CMK (cell line): ENCODE measurements around the gene APOF.
"Not testable (repeated sequence)": the region's sequence is repeated elsewhere in the genome, so short reads cannot be mapped to it uniquely, and the experiment has no call there.

Experiments
- DNase-seq: peaks from one replicate; pipeline ENCODE4 v3.0.0-alpha.2; 2010; ENCODE audit warnings: low read depth

APOF gene

DNA sequence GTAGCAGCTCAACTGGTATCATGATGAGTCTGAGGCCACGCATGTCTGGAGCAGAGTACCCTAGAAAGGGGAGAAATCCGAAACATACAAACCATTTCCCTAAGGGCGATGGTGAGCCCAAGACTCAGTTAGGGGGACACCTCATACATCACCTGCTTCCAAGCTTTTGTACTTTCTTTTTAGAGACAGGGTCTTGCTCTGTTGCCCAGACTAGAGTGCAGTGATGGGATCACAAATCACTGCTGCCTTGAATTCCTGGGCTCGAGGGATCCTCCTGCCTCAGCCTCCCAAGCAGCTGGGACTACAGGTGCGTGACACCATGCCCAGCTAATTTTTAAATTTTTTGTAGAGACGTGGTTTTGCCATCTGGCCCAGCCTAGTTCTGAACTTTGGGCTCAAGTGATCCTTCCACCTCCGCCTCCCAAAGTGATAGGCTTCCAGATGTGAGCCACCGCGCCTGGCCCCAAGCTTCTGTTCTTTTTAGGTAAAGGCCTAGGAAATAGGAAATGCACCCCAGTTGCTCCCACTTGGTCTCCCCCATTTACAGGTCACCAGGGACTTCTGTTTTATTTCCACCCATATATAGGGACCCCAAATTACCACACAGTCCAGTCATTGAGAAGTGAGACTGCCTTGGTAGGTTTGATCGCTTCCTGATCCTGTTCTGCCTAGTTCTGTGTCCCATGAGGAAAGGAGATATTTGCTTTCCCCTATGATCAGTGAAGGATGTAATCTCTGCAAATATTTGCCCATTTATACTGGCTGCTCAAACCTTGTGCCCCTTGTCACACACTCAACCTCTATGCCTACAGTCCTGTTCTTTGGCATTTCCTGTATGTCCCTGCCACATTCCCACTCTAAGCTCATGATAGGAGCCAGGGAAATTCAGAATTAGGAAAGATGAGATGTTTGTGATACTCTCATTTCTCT lies at the start of gene APOF:
TSS of gene APOF (minus strand) at position 728 of the 930 bp plus-strand sequence. CDS start at position 616, 112 bp downstream.
- no peak for DNase-seq

DNA sequence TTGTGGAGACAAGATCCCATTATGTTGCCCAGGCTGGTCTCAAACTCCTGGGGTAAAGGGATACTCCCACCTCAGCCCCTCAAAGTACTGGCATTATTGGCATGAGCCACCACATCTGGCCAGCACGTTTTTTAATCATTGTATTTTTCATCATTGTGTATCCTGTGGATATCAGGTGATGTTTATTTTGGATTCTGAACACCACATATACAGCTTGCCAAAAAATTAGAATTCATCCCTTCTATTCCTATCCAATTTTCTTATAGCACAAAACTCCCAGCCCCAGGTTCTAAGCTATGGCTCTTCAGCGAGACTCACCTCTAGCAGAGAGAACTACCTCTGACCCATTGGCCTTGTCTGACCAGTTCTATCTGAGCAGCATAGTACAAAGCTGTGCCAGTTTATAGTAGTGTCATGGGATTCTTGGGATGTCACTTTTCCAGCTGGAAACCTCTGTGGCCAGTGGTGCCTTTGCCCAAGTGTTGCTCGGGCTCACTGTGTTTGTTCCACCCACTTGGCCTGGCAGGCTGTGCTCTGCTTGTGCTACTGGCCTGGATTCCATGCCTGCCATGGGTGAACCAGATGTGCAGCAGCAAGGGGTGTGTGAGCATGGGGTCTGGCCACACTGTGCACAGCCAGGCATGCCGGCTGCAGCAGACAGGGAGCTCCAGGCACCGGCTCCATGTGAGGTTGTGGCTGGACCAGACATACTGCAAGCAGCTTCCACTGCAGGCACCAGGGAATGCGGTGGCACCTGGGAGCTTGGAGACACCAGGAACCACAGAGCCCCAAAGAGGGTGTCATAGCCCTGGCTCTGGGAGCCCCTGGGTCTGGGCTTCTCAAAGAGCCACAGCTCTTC lies 49.4 kb upstream of the APOF start:
- no peak for DNase-seq

- no peak for DNase-seq
Measured at GRCh38 chr12:56410768-56411167, 48.1 kb upstream of the APOF start.

DNA sequence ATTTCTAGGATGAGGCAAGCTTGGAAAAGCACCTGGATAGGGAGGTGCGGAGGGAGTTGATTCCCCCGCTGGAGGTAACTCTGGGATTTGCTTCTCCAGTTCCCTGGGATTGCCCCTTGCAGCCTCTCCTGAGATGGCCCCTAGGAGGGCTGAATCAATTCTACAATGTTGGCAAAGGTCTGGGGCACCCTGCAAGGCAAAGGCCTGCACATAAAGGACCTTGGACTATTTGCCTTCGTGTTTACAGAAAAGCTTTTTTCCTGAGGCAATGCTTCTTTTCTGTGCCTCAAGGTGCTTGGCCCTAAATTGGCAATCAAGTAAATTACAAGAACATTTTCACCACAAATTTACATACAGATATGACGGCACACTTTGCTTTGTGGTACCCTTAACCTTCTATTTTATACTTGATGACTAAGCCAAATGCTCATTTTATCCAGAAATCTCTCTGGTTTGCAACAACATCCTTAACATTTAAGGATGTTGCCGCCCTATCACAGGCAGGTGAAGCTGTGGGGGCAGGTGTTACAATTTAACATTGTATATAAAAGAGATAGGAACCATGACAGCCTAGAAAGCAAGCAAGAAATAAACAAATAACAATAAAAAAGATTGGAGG lies 46.3 kb upstream of the APOF start:
- DNase-seq: no peak

DNA sequence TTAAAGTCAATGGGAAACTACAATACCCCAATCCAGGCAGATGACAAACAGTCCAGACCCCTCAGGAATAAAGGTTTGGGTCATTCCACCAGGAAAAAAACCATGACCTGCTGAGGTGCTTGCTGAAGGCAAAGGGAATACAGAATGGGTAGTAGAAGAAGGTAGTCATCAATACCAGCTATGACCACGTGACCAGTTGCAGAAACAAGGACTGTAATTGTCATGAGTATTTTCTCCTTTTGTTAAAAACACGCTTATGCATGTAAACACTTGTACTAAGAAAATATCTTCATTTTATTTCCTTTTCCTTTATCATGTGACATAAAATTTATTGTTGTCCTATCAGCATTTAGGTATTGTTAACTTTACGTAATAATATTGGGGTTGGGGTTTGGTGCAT lies 41.6 kb upstream of the APOF start:
- not testable (repeated sequence) for DNase-seq

- not testable (repeated sequence) for DNase-seq
Measured at GRCh38 chr12:56401612-56402011, 39.0 kb upstream of the APOF start.

GRCh38 chr12:56401125-56401524 lies 38.5 kb upstream of the APOF start:
- DNase-seq: not testable (repeated sequence)

GRCh38 chr12:56399466-56399865 lies 36.8 kb upstream of the APOF start:
- not testable (repeated sequence) for DNase-seq

GRCh38 chr12:56398324-56398723 lies 35.7 kb upstream of the APOF start:
- DNase-seq: no peak

GRCh38 chr12:56392331-56392730 lies 29.7 kb upstream of the APOF start:
- no peak for DNase-seq

DNA sequence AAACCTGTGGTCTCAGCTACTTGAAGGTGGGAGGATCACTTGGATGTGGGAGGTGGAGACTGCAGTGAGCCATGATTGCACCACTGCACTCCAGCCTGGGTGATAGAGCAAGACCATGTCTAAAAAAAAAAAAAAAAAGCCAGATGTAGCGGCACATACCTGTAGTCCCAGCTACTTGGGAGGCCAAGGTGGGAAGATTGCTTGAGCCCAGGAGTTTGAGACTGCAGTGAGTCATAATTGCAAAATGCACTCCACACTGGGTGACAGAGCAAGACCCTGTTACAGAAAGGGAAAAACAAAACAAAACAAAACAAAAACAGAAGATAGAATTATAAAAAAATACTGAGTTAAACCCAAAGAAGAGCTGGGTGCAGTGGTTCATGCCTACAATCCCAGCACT lies 29.1 kb upstream of the APOF start:
- DNase-seq: no peak

DNA sequence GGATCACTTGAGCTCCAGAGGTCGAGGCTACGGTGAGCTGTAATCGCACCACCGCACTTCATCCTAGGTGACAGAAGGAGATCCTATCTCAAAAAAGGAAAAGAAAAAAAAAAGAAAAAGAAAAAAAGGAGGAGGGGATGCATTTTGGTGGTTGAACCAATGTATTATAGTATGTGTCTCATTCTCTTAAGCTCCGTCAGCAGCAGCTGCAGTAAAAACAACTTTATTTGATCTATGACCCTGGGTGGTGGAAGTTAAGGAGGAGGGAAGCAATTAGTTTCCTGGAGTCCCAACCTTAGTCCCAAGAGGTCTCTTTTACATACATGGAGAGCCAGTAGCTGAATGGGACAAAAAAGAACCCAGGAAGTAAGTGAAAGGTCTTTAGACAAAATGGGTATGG lies 26.8 kb upstream of the APOF start:
- no peak for DNase-seq

DNA sequence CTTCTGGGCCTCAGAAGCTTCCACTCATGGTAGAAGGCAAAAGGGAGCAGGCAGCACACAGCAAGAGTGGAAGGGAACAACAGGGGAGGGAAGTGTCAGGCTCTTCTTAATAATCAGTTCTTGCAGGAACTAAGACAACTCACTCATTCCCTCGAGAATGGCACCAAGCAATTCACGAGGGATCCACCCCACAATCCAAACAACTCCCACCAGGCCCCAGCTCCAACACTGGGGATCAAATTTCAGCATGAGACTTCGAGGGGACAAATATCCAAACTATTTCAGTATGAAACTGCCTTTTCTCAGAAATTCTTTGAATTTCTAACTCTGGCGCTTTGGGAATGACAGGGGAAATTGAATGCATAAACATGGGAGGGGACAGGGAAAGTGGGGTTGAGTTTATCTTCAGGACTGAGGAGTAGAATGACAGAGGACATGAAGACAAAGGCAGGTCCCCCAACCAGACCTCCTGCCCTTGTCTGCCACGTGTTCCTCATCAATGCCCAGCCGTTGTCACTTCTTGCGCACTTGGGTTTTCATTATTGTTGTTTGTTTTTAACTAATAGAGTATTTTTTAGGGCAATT lies 24.6 kb upstream of the APOF start:
- no peak for DNase-seq

- DNase-seq: no peak
Measured at GRCh38 chr12:56385873-56386272, 23.2 kb upstream of the APOF start.

- no peak for DNase-seq
Measured at GRCh38 chr12:56382611-56383010, 20.0 kb upstream of the APOF start.

GRCh38 chr12:56377989-56378316 lies 15.3 kb upstream of the APOF start:
- DNase-seq: no peak

GRCh38 chr12:56377310-56377988 lies 14.8 kb upstream of the APOF start:
- DNase-seq: no peak

- no peak for DNase-seq
Measured at GRCh38 chr12:56375598-56376434, 13.2 kb upstream of the APOF start.

DNA sequence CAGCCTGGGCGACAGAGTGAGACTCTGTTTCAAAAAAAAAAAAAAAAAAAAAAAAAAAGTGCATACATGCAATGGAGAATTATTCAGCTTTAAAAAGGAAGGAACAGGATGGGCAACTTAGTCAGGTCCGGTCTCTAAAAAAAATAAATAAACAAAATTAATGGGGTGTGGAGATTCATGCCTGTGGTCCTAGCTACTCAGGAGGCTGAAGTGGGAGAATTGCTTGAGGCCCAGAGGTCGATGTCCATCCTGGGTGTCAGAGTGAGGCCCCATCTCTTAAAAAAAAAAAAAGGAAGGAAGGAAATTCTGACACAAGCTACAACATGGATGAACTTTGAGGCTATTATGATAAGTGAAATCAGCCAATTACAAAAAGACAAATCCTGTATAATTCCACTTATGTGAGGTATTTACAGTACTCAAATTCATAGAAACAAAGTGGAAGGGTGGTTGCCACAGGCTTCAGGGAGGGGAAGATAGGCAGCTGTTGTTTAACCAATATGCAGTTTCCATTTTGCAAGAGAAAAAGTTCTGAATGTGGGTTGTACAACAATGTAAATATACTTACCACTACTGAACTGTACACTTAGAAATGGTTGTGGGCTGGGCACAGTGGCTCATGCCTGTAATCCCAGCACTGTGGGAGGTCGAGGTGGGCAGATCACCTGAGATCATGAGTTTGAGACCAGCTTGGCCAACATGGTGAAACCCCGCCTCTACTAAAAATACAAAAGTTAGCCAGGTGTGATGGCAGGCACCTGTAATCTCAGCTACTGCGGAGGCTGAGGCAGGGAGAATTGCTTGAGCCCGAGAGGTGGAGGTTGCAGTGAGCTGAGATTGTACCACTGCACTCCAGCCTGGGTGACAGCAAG lies 12.3 kb upstream of the APOF start:
- DNase-seq: no peak

- no peak for DNase-seq
Measured at GRCh38 chr12:56373515-56373914, 10.9 kb upstream of the APOF start.
